GM13977 (cell line): ENCODE results near the gene MEAK7.

Source experiments
- DNase-seq: peaks from one replicate; pipeline ENCODE4 v3.0.0; 2012; ENCODE audit warnings: low spot score
- CTCF ChIP-seq: IDR thresholded peaks from 2 replicates; pipeline ENCODE4 v1.5.1; 2012; ENCODE audit warnings: mild to moderate bottlenecking, control low read depth; ENCODE audit not compliant: insufficient read depth; ENCODE audit errors: extremely low read depth, missing control alignments
- in situ Hi-C: fragments of 300-500 bp; cut with MboI; formaldehyde crosslinking; loops from one replicate; pipeline ENCODE4 v1.12.0; 2022; ENCODE audit warnings: low sequenced_read_pairs, low pct_unique_long_range_greater_than_20kb, mixed read lengths, inconsistent platforms; ENCODE audit not compliant: unreplicated experiment

Gene MEAK7

GRCh38 chr16:84459533-84459894, 44.9 kb downstream of the MEAK7 start:
- TF ChIP-seq CTCF = no peak
- DNase-seq = no peak
- in situ Hi-C loops = no loop called here

GRCh38 chr16:84458606-84459532, 45.6 kb downstream of the MEAK7 start:
- no peak for TF ChIP-seq CTCF
- in situ Hi-C loops = no loop called here
- no peak for DNase-seq

- DNase-seq = no peak
- in situ Hi-C loops = no loop called here
- no peak for TF ChIP-seq CTCF
Observed at GRCh38 chr16:84455031-84455430, 49.4 kb downstream of the MEAK7 start.
